GM19193 (cell line): ENCODE measurements around the gene ASCC3.

Experiments
- POLR2A ChIP-seq: IDR thresholded peaks from 4 replicates; pipeline ENCODE4 v1.6.1; 2011; ENCODE audit not compliant: insufficient read depth, insufficient read length; ENCODE audit errors: extremely low read depth

The ASCC3 gene

DNA sequence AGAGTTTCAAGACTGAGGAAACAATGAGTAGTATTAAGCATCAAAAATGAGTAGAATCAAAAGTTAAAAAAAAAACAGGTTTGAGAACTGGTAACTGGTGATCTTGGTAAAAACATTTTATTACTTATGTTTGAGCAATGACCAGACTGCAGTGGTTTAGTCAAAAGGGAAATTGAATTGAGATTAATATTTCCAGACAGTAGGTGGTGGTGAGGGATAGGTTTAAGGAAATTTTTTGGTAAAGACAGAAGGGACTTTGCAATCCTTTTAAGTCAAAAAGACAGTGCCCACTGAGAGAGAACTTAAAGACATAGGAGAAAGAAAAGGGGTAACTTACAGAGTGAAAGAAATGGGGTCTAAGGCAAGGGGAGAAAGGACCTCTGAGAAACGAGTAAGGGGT is 156.9 kb downstream of the ASCC3 start:
- TF ChIP-seq POLR2A: no peak

- no peak for TF ChIP-seq POLR2A
Measured at GRCh38 chr6:100721256-100721655, 159.9 kb downstream of the ASCC3 start.

GRCh38 chr6:100719883-100720682 is 161.0 kb downstream of the ASCC3 start:
- TF ChIP-seq POLR2A: no peak

DNA sequence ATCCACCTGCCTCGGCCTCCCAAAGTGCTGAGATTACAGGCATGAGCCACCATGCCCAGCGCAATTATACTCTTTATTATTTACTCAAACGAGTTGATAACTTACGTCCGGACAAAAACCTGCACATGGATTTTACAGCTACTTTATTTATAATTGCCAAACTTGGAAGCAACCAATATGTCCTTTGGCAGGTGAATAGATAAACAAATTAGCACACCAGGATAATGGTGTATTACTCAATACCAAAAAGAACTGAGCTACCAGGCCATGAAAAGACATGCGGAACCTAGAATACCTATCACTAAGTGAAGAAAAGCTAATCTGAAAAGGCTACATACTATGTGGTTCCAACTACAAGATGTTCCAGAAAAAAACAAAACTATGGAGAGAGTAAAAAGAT is 168.1 kb downstream of the ASCC3 start:
- no peak for TF ChIP-seq POLR2A

- TF ChIP-seq POLR2A: no peak
Measured at GRCh38 chr6:100706491-100706890, 174.6 kb downstream of the ASCC3 start.

DNA sequence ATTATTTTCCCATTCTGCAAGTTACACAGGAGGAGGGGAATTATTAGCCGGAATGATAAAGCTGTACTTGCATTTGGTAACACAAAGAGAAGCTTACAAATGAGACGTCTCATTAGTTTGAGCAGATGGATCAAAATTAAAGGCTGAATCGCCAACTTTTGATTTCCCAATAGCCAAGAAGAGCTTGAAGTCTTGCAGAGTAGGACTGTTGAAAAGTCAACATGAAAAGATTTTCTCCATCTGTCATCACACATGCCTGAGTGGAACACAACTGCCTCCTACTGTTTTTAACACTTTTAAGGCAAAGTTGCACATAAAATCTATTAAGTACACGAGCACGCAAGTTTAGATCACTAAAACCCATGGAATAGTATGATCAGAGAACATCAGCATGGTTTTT is 176.2 kb downstream of the ASCC3 start:
- no peak for TF ChIP-seq POLR2A

GRCh38 chr6:100701728-100702127 is 179.4 kb downstream of the ASCC3 start:
- no peak for TF ChIP-seq POLR2A

DNA sequence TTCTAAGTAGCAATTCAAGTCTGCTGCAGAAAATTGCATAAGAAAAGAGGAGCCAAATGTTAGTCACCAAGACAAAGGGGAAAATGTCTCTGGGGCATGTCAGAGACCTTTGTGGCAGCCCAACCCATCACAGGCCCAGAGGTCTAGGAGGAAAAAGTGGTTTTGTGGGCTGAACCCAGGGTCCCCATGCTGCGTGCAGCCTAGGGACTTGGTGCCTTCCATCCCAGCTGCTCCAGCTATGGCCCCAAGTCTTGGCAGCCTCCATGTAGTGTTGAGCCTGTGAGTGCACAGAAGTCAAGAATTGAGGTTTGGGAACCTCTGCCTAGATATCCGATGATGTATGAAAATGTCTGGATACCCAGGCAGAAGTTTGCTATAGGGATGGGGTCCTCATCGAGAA is 181.1 kb downstream of the ASCC3 start:
- no peak for TF ChIP-seq POLR2A

GRCh38 chr6:100695445-100695844 is 185.7 kb downstream of the ASCC3 start:
- no peak for TF ChIP-seq POLR2A

GRCh38 chr6:100693249-100693927 is 187.7 kb downstream of the ASCC3 start:
- TF ChIP-seq POLR2A: no peak

DNA sequence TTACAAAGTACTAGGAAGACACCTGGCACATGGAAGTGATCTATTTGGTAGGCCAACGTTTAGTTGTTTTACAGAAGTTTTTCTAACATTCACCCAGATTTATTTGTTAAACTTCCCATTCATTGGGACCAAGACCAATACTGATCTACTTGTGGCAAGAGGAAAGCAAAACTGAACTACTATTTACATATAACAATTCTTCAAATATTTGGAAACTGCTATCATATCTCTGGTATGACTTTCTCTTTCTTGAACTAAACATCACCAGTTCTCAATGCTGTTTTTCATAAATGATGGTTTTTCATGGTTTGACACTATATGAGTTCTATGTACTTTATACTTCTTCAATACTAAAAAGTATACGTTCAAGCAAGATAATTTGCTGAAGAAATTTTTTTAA is 189.2 kb downstream of the ASCC3 start:
- no peak for TF ChIP-seq POLR2A

GRCh38 chr6:100686216-100686615 is 194.9 kb downstream of the ASCC3 start:
- TF ChIP-seq POLR2A: no peak

- no peak for TF ChIP-seq POLR2A
Measured at GRCh38 chr6:100685747-100686146, 195.4 kb downstream of the ASCC3 start.

DNA sequence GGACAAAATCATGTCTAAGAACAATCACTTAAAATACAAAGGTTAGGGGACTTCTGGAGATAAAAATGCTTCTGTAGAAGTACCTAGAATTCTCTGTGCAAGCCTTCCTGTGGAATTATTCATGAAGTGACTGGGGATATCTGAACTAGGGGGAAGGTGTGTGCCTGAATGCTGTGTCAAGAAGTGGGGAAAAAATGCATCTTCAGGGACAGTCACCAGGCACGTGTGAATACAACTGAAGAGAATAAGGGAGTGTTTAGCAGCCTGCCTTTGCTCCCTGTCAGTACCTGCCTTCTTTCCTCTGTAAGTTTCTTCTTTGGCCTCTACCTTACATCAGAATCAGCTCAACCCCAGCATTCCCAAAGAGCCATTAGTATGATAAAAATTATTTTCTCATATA is 201.0 kb downstream of the ASCC3 start:
- no peak for TF ChIP-seq POLR2A

DNA sequence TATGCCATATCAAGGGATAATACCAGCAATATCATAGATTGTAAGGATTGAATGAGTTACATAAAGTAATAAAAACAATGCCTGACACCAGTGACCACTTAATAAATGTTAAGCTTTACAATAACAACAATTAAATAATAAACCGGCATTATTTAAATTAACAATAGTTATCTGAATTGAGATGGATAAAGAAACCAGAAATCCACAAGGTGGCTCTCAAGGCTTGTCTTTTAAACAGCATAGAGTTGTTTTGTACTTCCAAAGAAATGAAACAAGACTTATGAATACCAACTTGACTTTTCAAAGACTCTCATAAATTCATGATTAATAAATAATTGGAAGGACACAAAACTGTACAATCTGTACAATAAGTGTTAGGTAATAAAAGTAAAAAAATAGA is 203.1 kb downstream of the ASCC3 start:
- TF ChIP-seq POLR2A: no peak

DNA sequence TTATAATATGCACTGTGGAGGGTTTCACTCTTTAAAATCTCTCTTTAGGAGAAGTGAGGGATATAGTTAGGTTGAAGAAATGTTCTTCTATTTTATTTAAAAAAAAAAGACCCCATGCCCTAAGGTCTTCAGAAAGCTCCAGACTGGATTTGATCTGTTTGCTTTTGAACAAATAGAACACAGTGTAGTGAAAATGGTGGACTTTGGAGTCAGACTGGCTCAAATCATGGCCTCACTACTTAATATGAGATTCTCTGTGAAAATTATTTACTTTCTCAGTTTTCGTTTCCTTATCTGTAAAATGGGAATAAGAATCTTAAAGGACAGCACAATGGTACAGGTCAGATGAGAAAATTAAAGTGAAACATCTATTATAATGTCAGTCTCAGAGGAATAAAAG is 203.9 kb downstream of the ASCC3 start:
- TF ChIP-seq POLR2A: no peak

GRCh38 chr6:100673641-100674040 is 207.5 kb downstream of the ASCC3 start:
- no peak for TF ChIP-seq POLR2A

DNA sequence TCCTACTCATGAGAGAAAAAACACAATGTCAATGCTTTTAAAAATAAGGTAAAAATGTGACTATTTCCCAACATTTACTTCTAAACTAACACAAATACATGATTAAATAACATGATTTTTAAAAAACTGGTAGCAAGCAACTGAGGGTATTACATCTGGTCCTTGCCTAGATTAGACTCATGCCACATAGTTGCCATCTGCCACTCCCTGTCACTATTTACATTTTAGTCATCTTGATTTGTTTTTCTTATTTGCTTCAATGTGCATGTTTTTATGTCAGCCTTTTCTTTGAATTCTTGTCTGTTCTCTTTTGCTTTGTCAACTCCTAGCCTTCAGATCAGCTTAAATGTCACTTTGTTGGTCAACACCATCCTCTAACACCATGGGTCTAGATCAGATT is 209.4 kb downstream of the ASCC3 start:
- TF ChIP-seq POLR2A: no peak
